Gastroesophageal sphincter (tissue), 3 donors: ENCODE results near the gene AADAC.

Source experiments
- CTCF ChIP-seq, 4 experiments: fragments of 200-600 bp in 2 of 4; fragments of 450-650 bp in 2 of 4; sonication (generic) in 1 of 4; IDR thresholded peaks; one replicate each; pipeline ENCODE4 v1.5.1; 2017 to 2019; ENCODE audit warnings: antibody characterized with exemption in 4 of 4, mild to moderate bottlenecking in 2 of 4, moderate library complexity in 2 of 4
- EP300 ChIP-seq: sonication (generic); formaldehyde crosslinking; IDR thresholded peaks from one replicate; pipeline ENCODE4 v1.6.1; 2017; ENCODE audit warnings: antibody characterized with exemption, mild to moderate bottlenecking
- POLR2A ChIP-seq, 2 donors: fragments of 450-650 bp; IDR thresholded peaks; one replicate each; pipeline ENCODE4 v1.6.1; 2017; ENCODE audit warnings: antibody characterized with exemption in 2 of 2, mild to moderate bottlenecking in 2 of 2, moderate library complexity in 1 of 2
- POLR2AphosphoS5 ChIP-seq: sonication (generic); formaldehyde crosslinking; IDR thresholded peaks from one replicate; pipeline ENCODE4 v1.6.1; 2017; ENCODE audit warnings: antibody characterized with exemption

GRCh38 chr3:151819910-151820309 lies 6.0 kb downstream of the AADAC start:
- TF ChIP-seq CTCF (IDR thresholded peaks at IDR 0.05) = no peak
- no peak for TF ChIP-seq EP300
- no peak for TF ChIP-seq POLR2A (IDR thresholded peaks at IDR 0.05)
- no peak for TF ChIP-seq POLR2AphosphoS5
